Measurements from ENCODE around the gene CD86. TPM values are rescaled to one million over a fixed set of nuclear protein-coding genes. Genes with fewer than 3 reads are reported as not detected.

The CD86 gene
- total and polyA plus RNA-seq, 9 donors = 1.7 to 3.0 (median 2.6) TPM

GRCh38 chr3:122052968-122053367 is 2.2 kb upstream of the CD86 start:
- Histone ChIP-seq H3K9me3 (replicated peaks; ENCODE audit: control insufficient read depth, low read depth, low read length) (no peaks in the 10 kb centered on the region), H3K36me3 (ENCODE audit: control insufficient read depth, insufficient read depth, low read length) (no peaks in the 10 kb centered on the region), H3K27ac (ENCODE audit: low read length) (no peak overlapping the region), H3K4me3 (ENCODE audit: low read length) (no peak overlapping the region), H3K4me1 (ENCODE audit: control insufficient read depth, insufficient read depth, low read length) (no peaks in the 10 kb centered on the region), H3K27me3 (ENCODE audit: control insufficient read depth, insufficient read depth, low read length) (no peaks in the 10 kb centered on the region)
- WGBS (ENCODE audit: insufficient coverage) = 100% methylated on average over 1 of the region's 3 CpGs
- no peak for DNase-seq

DNA sequence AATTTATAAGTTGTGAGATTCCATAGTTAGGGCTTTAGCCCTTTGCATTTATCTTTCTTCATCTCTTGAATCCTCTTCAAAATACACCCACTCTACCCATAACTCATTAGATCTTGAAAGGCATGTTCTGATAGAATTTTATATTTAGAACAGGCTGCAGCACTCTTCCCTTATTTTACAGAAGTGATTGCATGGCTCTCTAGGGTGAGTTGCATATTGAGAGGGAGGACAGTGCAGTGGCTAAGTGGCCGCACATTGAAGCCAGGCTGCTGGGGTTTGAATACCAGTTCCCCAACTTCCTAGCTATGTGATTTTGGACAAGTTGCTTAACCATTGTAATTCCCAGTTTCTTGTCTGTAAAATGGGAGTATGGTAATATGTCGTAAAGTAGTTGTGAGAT is 2.5 kb downstream of the CD86 start:
- H3K4me1 ChIP-seq (ENCODE audit: control insufficient read depth, insufficient read depth, low read length) = no peaks in the 10 kb centered on the region
- no peaks in the 10 kb centered on the region for H3K27me3 ChIP-seq (ENCODE audit: control insufficient read depth, insufficient read depth, low read length)
- H3K9me3 ChIP-seq (replicated peaks; ENCODE audit: control insufficient read depth, low read depth, low read length) = no peaks in the 10 kb centered on the region
- no peaks in the 10 kb centered on the region for H3K36me3 ChIP-seq (ENCODE audit: control insufficient read depth, insufficient read depth, low read length)
- H3K4me3 ChIP-seq (ENCODE audit: low read length) = no peak overlapping the region
- WGBS (ENCODE audit: insufficient coverage) = no CpG with 5 or more reads among the region's 2 CpGs
- no peak overlapping the region for H3K27ac ChIP-seq (ENCODE audit: low read length)
- no peak for DNase-seq

- no peaks in the 10 kb centered on the region for H3K4me1 ChIP-seq (ENCODE audit: control insufficient read depth, insufficient read depth, low read length)
- no peaks in the 10 kb centered on the region for H3K9me3 ChIP-seq (replicated peaks; ENCODE audit: control insufficient read depth, low read depth, low read length)
- H3K27me3 ChIP-seq (ENCODE audit: control insufficient read depth, insufficient read depth, low read length) = no peaks in the 10 kb centered on the region
- no peaks in the 10 kb centered on the region for H3K36me3 ChIP-seq (ENCODE audit: control insufficient read depth, insufficient read depth, low read length)
- 77% methylated on average over 1 of the region's 1 CpG for WGBS (ENCODE audit: insufficient coverage)
- no peak overlapping the region for H3K27ac ChIP-seq (ENCODE audit: low read length)
- DNase-seq = no peak
- H3K4me3 ChIP-seq (ENCODE audit: low read length) = no peak overlapping the region
These were observed 3.1 kb downstream of the CD86 start for GRCh38 chr3:122058294-122058693.

DNA sequence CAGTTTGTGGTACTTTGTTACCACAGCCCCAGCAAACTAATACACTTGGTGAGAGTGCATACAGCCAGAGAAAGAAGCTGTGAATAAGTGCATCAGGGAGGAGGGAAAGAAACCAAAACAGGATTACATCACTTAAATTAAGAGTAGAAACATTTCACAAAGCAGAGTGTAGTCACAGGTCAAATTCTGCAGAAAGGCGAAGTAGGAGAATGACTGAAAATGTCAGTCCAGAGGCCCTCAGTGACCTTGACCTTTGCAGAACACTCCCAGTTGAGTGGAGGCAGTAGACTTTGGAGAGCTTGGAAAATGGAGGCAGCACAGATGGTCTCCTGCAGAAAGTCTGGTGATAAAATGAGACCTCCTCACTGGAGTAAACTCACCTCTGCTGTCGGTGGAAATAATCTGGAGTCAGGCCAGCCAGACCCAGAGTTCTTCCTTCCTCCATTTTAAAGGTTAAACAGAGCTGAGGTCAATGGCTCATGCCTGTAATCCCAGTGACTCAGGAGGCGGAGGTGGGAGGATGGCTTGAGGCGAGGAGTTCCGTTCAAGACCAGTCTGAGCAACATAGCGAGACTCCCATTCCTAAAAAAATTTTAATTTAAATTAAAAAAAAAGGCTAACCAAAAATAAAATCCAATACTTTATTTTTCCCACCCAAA is 5.0 kb downstream of the CD86 start:
- H3K4me1 ChIP-seq (ENCODE audit: control insufficient read depth, insufficient read depth, low read length) = no peaks in the 10 kb centered on the region
- no CpG with 5 or more reads among the region's 6 CpGs for WGBS (ENCODE audit: insufficient coverage)
- H3K27ac ChIP-seq (ENCODE audit: low read length) = no peak overlapping the region
- no peaks in the 10 kb centered on the region for H3K9me3 ChIP-seq (replicated peaks; ENCODE audit: control insufficient read depth, low read depth, low read length)
- no peaks in the 10 kb centered on the region for H3K27me3 ChIP-seq (ENCODE audit: control insufficient read depth, insufficient read depth, low read length)
- no peaks in the 10 kb centered on the region for H3K36me3 ChIP-seq (ENCODE audit: control insufficient read depth, insufficient read depth, low read length)
- DNase-seq = no peak
- no peak overlapping the region for H3K4me3 ChIP-seq (ENCODE audit: low read length)

DNA sequence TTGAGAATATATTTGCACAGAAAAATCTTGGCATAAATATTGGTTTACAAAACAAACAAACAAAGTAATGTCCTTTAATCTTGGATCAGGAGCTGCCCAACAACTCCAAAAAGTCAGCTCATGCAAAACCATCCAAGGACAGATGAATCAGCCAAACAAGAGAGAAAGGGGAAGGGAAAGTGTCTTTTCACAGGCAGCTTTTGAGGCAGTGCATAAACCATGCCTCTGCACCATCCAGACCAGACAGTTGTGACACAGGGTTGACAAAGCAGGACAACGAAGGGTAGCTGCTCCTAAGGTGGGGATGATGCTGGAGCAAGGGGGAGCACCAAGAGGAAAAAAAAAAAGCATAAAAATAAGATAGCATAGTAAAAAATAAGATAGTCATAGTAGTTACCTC is 8.7 kb downstream of the CD86 start:
- Histone ChIP-seq H3K9me3 (replicated peaks; ENCODE audit: control insufficient read depth, low read depth, low read length) (no peaks in the 10 kb centered on the region), H3K27ac (ENCODE audit: low read length) (no peak overlapping the region), H3K36me3 (ENCODE audit: control insufficient read depth, insufficient read depth, low read length) (no peaks in the 10 kb centered on the region), H3K4me3 (ENCODE audit: low read length) (no peak overlapping the region), H3K4me1 (ENCODE audit: control insufficient read depth, insufficient read depth, low read length) (no peaks in the 10 kb centered on the region), H3K27me3 (ENCODE audit: control insufficient read depth, insufficient read depth, low read length) (no peaks in the 10 kb centered on the region)
- DNase-seq = peak; percentile 49
- WGBS (ENCODE audit: insufficient coverage) = no CpG with 5 or more reads among the region's 1 CpG

GRCh38 chr3:122064326-122064725 is 9.2 kb downstream of the CD86 start:
- no peak overlapping the region for H3K4me3 ChIP-seq (ENCODE audit: low read length)
- no peaks in the 10 kb centered on the region for H3K4me1 ChIP-seq (ENCODE audit: control insufficient read depth, insufficient read depth, low read length)
- H3K27me3 ChIP-seq (ENCODE audit: control insufficient read depth, insufficient read depth, low read length) = no peaks in the 10 kb centered on the region
- no peak overlapping the region for H3K27ac ChIP-seq (ENCODE audit: low read length)
- H3K9me3 ChIP-seq (replicated peaks; ENCODE audit: control insufficient read depth, low read depth, low read length) = no peaks in the 10 kb centered on the region
- DNase-seq = peak; percentile 19
- WGBS (ENCODE audit: insufficient coverage) = 76% methylated on average over 3 of the region's 4 CpGs
- H3K36me3 ChIP-seq (ENCODE audit: control insufficient read depth, insufficient read depth, low read length) = no peaks in the 10 kb centered on the region

- peak; percentile 11 for DNase-seq
- Histone ChIP-seq H3K9me3 (replicated peaks; ENCODE audit: control insufficient read depth, low read depth, low read length) (no peaks in the 10 kb centered on the region), H3K4me1 (ENCODE audit: control insufficient read depth, insufficient read depth, low read length) (no peaks in the 10 kb centered on the region), H3K36me3 (ENCODE audit: control insufficient read depth, insufficient read depth, low read length) (no peaks in the 10 kb centered on the region), H3K4me3 (ENCODE audit: low read length) (no peak overlapping the region), H3K27ac (ENCODE audit: low read length) (no peak overlapping the region), H3K27me3 (ENCODE audit: control insufficient read depth, insufficient read depth, low read length) (no peaks in the 10 kb centered on the region)
- WGBS (ENCODE audit: insufficient coverage) = 39% methylated on average over 4 of the region's 6 CpGs
These were observed 11.4 kb downstream of the CD86 start for GRCh38 chr3:122066331-122067213.

GRCh38 chr3:122067214-122067550 is 12.0 kb downstream of the CD86 start:
- Histone ChIP-seq H3K27me3 (ENCODE audit: control insufficient read depth, insufficient read depth, low read length) (no peaks in the 10 kb centered on the region), H3K9me3 (replicated peaks; ENCODE audit: control insufficient read depth, low read depth, low read length) (no peaks in the 10 kb centered on the region), H3K4me3 (ENCODE audit: low read length) (no peak overlapping the region), H3K27ac (ENCODE audit: low read length) (no peak overlapping the region), H3K4me1 (ENCODE audit: control insufficient read depth, insufficient read depth, low read length) (no peaks in the 10 kb centered on the region), H3K36me3 (ENCODE audit: control insufficient read depth, insufficient read depth, low read length) (no peaks in the 10 kb centered on the region)
- peak; percentile 32 for DNase-seq
- WGBS (ENCODE audit: insufficient coverage) = 80% methylated on average over 1 of the region's 5 CpGs

DNA sequence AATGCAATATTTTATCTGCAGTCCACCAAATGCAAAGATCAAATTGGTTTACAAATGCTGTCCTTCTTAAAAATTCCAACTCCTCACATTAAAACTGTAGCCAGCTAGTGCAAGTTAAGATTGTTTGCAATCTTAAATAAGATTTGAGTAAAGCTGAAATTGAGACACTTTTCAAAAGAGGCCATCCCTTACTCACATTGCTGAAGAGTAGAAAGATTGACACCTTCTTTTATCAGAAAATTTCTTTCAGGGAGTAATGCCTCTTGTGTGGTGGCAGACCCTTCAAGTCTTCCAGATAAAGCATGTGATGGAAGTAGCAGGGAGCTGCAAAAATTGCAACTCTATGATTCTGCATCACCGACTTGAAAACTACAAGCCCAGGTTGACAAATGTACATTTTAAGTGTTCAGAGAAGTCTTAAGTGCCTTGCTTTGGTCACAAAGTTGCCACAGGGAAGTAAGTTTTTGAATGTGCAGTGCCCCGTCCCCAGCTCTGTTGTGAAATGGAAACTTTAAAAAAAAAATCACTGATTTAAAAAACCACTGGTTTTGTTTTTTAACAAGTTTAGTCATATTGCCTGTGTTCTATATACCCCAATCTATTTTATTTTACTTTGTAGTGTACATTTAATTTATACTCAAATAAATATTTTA is 12.6 kb downstream of the CD86 start:
- no peaks in the 10 kb centered on the region for H3K36me3 ChIP-seq (ENCODE audit: control insufficient read depth, insufficient read depth, low read length)
- DNase-seq = peak; percentile 36
- H3K27ac ChIP-seq (ENCODE audit: low read length) = no peak overlapping the region
- H3K4me3 ChIP-seq (ENCODE audit: low read length) = no peak overlapping the region
- H3K27me3 ChIP-seq (ENCODE audit: control insufficient read depth, insufficient read depth, low read length) = no peaks in the 10 kb centered on the region
- no peaks in the 10 kb centered on the region for H3K4me1 ChIP-seq (ENCODE audit: control insufficient read depth, insufficient read depth, low read length)
- WGBS (ENCODE audit: insufficient coverage) = no CpG with 5 or more reads among the region's 2 CpGs
- no peaks in the 10 kb centered on the region for H3K9me3 ChIP-seq (replicated peaks; ENCODE audit: control insufficient read depth, low read depth, low read length)

- Histone ChIP-seq H3K9me3 (replicated peaks; ENCODE audit: control insufficient read depth, low read depth, low read length) (no peaks in the 10 kb centered on the region), H3K4me1 (ENCODE audit: control insufficient read depth, insufficient read depth, low read length) (peaks cover 13% of the 10 kb centered on the region), H3K27me3 (ENCODE audit: control insufficient read depth, insufficient read depth, low read length) (no peaks in the 10 kb centered on the region), H3K4me3 (ENCODE audit: low read length) (no peak overlapping the region), H3K27ac (ENCODE audit: low read length) (peak overlapping the region; percentile 3), H3K36me3 (ENCODE audit: control insufficient read depth, insufficient read depth, low read length) (no peaks in the 10 kb centered on the region)
- 80% methylated on average over 1 of the region's 6 CpGs for WGBS (ENCODE audit: insufficient coverage)
- peak; percentile 45 for DNase-seq
These were observed 19.6 kb downstream of the CD86 start for GRCh38 chr3:122074621-122075265.
